Endothelial cell of hepatic sinusoid (primary cell): Measurements from ENCODE around the gene GTF2IRD1.

ENCODE experiments used
- in situ Hi-C: cut with HindIII; loops from 2 replicates; pipeline ENCODE4 v1.10.0; 2017; ENCODE audit warnings: low sequenced_read_pairs

Gene GTF2IRD1

DNA sequence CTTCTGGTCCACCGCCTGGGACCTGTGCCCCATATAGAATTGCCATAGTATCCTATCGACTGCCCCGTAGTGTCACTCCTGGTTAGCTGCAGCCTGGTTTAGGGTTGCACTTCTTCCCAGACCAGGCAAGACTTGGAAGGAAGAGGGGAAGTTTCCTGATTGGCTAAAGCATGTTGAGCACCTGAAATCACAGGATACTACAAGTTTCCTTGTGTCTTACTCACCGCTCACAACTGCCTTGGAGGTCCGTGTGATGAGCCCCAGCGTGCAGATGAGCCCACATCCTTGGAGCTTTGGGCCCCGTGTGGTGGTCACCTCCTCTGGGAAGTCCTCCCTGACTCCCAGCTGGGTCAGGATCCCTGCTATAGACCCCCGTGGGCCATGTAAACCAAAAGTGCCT lies 129.9 kb downstream of the GTF2IRD1 start:
- in situ Hi-C loops, result no loop called here

DNA sequence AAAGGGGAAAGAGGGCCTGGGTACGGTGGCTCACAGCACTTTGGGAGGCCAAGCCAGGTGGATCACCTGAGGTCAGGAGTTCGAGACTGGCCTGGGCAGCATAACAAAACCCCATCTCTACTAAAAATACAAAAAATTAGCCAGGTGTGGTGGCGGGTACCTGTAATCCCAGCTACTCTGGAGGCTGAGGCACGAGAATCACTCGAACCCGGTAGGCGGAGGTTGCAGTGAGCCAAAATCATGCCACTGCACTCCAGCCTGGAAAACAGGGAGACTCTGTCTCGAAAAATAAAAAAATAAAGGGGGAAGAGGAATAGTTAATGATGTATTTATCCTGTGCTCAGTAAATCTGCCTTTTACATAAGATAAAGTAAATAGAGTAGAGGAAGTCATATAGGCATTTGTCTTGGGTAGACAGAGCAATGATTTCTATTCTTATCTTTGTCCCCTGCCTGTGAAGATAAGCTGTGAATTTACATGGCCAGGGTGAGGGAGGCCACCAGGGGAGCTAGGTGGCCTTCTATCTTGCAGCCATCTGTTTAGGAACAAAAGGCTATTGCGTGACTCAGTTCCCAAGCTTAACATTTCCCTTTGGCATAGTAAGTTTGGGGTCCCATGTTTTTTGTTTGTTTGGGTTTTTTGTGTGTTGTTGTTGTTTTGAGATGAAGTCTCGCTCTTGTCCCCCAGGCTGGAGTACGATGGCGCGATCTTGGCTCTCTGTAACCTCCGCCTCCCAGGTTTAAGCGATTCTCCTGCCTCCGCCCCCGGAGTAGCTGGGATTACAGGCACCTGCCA lies 130.7 kb downstream of the GTF2IRD1 start:
- in situ Hi-C loops, result no loop called here

DNA sequence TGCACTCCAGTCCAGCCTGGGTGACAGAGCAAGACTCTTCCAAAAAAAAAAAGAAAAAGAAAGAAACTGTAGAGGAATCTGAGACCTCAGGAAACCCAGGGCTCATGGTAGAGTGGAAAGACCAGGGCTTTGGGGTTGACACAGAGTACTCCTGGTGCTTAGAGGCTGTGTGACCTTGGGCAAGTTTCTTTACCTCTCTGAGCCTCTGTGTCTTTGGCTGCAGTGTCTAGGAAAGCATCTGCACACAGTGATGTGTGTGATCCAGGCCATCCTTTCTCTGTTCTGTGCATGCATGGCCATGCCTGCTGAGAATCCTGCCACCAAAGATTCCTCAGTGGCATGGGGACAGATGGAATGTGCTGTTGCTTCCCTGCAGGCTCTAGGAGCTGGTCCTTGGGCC lies 132.1 kb downstream of the GTF2IRD1 start:
- in situ Hi-C loops, result no loop called here

DNA sequence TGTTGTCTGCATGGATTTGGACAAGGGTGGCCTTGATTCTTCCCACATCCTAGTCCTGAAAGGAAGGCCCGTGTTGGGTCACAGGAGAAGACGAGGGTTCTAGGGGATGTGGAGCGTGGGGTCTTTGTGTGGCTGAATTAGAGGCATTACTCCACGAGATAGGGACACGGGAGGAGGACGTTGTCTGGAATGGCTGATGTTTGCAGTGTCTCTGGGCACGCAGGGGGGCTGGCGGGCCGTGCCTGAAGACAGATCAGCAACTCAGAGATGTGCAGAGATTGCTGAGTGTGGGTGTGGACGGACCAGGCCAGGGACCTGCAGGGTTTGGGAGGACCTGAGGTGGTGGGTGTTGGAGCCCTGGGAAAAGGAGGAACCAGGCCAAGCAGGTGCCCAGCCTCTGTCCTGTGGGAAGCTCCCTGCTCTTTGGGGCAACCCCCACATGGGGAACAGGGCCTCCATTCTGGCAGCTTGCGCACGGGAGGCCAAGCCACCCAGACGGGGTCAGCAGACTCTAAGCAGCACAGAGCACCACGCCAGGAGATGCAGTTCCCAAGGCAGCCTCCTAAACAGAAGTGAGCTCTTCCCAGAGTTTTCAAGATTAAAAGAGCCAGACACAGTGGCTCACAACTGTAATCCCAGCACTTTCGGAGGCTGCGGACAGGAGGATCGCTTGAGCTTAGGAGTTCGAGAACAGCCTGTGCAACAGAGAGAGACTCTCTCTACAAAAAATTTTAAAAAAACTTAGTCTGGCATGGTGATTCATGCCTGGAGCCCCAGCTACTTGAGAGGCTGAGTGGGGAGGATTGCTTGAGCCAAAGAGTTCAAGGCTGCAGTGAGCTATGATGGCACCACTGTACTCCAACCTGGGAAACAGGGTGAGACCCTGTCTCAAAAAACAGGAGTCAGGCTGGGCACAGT lies 132.8 kb downstream of the GTF2IRD1 start:
- in situ Hi-C loops, result no loop called here

DNA sequence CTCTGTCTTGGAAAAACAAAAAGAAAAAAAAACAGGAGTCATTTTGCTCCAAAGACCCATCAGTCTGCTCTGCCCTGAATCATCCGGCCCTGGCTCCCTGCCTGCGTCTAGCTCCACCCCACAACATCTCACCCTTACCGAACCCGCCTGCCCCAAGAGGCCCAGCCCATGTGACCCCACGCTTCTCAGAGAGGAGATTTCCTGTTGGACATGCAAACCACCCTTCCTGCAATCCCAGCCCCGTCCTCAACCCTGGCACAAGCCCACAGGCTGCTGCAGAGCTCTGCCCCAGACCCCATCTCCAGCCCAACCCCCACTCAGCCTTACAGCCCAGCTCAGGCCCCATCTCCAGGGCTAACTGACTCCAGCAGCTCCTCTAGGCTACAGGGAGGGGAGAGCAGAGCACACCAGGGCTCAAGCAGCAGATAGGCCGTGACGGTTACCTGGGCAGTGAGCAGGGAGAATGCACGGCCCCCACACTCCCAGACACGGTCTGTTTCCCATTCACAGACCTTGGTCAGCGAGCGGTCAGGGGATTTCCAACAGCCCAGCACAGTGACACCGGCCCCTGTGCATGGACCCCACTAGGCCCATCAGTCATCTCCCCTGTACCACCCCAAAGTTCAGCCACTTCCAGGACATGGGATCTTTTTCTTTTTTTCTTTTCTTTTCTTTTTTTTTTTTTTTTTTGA lies 133.9 kb downstream of the GTF2IRD1 start:
- in situ Hi-C loops, result no loop called here

DNA sequence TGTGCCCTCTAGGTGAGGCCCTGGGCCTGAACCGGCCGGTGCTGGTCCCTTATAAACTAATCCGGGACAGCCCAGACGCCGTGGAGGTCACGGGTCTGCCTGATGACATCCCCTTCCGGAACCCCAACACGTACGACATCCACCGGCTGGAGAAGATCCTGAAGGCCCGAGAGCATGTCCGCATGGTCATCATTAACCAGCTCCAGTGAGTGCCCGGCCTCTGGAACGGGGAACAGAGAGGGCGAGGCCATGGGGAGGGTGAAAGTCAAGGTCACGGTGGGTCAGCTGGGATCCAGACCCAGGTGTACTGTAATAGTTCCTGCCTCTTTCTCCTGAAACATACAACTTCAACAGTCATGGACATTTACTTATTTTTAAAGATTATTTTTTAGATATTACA lies 137.1 kb downstream of the GTF2IRD1 start:
- in situ Hi-C loops, result no loop called here

DNA sequence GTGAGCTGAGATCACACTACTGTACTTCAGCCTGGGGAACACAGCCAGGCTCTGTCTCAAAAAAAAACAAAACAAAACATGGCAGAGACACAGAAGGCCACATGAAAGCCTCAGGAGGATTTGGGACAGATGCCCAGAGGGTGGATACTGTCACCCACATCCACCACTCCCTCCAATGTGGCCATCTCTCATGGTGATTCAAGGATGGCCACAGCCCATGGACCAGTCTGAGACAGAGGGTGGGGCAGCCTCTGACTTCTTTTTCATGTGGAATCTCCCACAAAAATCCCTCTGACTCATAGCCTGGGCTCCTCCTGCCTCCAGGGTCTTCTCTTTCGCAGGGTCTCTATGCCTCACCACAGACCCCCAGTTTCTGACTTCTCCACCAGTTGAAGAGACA lies 144.9 kb downstream of the GTF2IRD1 start:
- in situ Hi-C loops, result no loop called here

DNA sequence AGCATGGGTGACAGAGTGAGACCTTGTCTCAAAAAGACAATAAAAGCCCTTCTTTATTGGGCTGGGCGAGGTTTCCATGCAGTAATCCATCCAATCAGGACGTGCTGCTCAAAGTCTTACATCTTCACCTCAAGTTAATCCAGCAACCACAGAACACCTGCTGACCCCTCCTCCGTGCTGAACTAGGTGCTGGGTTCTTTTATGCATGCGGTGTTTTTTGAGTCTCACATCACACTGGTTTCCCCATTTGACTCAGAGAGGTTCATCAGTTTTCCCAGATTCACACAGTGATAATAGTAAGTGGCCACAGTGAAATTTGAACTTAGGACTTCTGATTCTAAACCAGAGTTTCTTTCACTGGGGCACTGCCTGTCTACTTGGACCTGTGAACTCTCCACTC lies 145.5 kb downstream of the GTF2IRD1 start:
- in situ Hi-C loops, result no loop called here

DNA sequence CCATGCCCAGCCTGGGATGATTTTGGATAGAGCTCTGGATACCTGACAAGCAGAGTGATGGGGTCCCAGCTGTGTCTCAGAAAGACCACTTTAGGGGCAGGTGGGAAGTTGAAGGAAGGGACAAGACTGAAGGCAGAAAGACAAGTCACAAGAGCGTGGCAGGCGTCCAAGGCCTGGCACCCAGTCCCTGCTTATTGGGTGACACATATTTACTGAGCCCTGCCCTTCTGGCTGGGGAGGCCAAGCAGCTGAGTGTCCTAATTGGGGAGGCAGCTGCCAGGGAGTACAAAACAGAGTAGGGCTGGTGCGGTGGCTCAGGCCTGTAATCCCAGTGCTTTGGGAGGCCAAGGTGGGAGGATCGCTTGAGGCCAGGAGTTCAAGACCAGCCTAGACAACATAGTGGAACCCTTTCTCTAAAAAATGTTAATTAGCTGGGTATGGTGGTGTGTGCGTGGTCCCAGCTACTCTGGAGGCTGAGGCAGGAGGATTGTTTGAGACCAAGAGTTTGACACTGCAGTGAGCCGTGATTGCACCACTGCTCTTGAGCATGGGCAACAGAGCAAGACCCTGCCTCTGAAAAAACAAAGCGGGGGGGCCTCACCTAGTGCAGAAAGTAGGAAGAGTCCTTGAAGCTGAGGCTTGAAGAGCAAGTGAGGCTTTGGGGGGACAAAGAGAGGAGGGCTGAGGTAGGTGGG lies 150.8 kb downstream of the GTF2IRD1 start:
- in situ Hi-C loops, result no loop called here

DNA sequence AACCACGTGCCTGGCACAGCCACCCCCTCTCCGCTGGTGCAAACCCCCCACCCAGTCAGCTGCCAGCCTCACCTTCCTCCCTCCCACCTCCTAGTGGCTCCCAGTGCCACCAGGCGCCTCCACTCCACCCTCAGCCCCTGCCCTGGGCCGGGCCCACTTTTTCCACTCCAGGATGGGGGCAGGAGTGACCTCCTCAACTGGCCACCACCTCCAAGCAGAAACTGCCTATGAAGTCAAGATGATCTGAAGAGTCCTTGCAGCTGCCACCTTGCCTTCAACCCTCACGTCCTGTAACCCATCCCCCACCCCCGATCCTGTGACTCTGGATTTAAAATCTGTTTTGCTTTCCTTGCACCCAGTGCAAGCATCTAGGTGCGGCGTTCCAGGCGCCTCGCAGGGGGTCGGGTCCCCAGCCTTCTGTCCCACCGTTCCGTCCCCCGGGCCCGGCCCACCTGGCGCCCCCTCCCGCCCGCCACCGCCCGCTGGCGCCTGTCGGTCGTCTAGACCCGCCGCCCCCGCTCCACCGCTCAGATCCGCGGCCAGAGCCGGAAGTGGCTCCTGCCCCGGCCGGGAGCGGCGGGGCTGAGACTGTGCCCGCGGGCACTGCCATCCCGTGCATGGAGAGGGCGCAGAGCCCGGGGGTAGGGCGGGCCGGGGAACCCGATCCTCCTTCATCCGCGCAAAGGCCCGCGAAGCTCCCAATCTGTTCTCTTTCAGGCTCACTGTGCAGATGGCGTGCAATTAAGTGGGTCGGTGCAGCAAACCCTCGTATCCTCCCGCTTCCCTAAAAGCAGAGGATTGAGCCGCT lies 152.6 kb downstream of the GTF2IRD1 start:
- in situ Hi-C loops, result no loop called here

DNA sequence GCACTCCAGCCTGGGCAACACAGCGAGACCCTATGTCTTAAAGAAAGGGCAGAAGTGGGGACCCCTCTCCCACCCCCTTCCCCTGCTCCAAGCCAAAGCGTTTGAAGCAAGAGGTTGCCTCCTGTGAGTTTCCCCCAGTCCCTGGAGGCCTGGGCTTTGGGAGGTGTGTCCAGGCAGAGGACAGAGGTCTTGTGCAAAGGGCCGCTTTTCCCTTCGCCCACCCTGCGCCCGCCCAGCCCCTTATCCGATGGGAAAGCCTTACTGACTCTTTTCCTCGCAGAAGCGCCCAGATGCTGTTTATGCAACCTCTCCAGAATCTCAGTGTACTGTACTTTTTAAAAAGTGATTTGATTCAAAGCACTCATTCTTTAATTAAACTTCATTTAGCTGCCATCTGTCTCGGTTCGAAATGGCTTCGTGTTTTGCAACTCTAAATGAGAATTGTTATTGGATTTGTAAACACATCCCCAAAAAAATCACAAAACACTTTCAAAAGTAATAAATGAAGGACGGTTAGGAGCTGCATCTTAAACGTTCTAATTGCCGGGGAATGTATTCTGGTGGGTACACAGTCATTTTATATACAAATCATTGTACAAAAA lies 153.3 kb downstream of the GTF2IRD1 start:
- in situ Hi-C loops, result no loop called here

DNA sequence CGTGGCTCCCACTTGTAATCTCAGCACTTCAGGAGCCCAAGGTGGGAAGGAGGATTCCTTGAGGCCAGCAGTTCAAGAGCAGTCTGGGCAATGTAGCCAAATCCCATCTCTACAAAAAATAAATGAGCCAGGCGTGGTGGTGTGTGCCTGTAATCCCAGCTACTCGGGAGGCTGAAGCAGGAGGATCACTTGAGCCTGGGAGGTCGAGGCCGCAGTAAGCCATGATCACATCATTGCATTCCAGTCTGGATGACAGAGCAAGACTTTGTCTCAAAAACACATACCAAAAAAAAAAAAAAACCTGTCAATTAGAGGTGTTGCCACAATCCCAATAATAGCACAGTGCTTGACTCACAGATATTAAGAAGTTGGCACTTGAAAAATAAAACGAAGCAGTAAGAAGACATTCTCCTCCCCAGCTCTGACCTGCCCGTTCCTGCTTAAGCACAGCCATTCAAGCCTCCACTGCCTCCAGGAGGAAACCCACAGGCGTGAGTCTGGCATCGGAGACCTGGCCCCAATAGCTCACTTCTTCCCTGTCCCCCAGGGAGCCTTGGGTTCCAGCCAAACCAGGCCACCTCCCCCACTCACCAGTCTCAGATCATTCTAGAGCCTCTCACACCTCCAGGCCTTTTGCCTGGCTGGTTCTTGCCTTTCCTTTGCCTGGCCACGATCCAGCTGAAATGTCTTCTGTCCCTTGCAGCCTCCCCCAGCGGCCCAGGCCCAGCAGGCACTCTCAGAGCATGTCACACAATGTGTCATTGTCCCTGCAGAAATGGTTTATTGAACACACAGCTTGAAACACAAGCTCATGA lies 158.5 kb downstream of the GTF2IRD1 start:
- in situ Hi-C loops, result no loop called here

DNA sequence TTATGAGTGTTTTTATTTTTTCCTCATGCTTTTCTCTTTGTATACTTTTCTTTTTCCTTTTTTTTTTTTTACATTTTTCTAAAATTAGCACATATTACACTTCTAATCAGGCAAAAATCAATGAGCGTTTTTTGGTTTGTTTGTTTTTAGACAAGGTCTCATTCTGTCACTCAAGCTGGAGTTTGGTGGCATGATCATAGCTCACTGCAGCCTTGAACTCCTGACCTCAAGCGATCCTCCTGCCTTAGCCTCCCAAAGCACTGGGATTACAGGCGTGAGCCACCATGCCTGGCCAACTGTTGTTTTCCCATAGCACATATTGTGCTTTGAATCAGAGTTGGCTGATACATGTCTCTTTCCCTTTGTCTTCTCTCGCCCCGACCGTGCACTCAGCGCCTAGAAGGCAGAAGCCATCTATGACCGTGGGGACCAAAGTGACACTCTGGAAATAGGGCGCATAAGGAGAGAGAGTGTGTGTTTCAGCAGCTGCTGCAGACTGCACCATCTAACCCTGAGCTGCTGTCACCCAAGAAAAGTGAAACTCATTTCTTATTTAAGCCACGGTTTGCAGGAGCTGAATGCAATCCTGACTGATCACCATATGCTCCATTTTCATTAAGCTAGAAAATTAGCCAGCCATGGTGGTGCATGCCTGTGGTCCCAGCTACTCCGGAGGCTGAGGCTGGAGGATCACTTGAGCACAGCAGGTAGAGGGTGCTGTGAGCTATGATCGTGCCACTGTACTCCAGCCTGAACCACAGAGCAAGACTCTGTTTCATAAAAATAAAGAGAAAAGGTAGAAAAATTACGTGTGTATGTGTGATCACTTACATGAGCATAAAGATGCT lies 162.5 kb downstream of the GTF2IRD1 start:
- in situ Hi-C loops, result no loop called here

DNA sequence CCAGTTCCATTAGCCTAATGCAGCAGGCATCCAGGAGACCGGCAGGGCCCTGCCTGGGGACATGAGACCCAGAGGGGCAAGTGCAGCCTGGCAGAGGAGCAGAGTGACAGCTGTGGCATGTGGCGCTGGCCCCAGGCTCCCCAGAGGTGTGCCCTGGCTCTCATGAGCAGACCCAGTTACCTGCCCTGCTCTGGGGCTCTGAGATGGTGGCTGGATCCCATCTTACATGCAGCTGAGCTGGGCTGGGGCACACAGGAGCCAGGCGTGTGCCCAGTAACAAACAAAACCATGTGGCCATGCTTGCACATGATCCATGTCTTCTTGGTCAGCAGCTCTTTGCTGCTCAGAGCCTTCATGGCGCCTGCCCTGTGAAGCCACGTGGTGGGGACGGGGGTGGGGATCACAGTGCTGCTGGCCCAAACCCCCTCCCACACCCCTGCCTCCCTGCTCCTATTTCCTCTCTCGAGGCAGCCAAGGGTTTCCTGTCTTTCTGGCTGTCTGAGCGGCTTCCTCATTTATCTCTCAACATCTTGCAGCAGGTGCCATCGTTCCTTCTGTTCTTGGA lies 163.6 kb downstream of the GTF2IRD1 start:
- in situ Hi-C loops, result no loop called here

DNA sequence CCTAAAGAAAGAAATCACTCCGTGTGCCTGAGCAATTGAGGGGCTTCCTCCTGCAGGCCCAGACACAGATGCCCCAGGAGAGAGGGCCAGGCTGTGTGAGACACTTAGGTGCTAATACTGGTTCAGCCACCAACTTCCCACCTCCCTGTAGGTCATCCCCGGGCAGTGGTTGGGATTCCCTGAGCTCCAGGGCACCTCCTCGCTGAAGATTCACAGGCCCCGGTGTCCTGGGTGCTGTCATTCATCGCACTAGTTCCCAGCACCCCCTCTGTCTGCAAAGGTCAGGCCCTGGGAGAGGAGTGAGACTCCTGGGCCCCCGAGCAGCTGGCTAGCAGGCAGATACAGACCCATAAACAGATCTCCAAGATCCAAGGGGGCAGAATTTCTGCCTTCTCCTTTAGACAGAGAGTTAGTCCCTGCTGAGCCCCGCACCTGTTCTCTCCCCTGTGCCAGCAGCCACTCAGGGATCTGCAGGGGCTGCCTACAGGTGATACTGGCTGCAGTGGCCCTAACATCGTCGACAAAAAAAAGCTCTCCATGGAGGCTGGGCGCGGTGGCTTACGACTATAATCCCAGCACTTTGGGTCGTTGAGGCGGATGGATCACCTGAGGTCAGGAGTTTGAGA lies 165.6 kb downstream of the GTF2IRD1 start:
- in situ Hi-C loops, result no loop called here

DNA sequence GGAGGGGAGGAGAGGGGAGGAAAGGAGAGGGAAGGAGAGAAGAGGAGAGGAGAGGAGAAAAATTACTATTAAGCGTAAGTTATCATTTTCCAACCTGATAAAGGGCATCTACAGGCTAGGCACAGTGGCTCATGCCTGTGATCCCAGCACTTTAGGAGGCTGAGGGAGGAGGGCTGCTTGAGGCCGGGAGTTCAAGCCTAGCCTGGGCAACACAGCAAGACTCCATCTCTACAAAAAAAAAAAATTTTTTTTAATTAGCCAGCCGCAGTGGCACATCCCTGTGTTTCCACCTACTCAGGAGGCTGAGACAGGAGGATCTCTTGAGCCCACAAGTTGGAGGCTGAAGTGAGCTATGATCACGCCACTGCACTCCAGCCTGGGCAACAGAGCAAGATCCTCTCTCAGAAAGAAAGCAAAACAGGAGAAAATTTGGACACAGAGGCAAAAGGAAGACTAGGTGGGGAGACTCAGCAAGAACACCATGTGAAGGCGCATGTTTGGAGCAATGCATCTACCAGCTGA lies 168.6 kb downstream of the GTF2IRD1 start:
- in situ Hi-C loops, result no loop called here

DNA sequence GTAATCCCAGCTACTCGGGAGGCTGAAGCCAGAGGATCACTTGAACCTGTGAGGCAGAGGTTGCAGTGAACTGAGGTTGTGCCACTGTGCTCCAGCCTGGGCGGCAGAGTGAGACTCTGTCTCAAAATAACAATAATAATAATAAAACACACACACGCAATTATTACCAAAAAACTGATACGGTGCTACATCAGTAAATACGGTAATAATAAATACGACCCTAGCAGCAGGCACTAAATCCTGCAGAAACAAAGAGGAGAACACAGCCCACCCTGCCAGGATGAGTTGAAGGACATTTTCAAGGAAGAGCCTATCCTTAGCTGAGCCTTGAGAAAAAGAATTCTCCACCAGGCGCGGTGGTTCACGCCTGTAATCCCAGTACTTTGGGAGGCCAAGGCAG lies 169.4 kb downstream of the GTF2IRD1 start:
- in situ Hi-C loops, result no loop called here
